Measurements from ENCODE around the gene ATRIP.

Gene ATRIP

DNA sequence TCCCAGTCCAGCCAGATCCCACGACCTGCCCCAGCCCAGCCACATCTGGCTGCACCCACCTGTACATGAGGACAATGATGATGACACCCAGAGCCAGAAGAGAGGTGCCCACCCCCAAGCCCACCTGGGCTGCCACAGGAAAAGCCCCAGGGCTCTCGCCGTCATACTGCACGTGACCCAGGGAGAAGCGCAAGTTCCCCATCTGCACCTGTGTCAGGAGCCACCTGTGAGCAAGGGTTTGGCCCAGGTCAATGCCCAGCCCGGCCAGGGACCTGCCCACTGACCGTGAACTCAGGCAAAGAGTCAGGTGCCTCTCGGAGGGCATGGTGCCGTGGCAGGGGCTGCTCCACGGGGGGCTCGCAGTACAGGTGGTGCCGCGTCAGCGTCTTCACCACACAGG is 32.9 kb upstream of the ATRIP start:
- in situ Hi-C loops (cut with HindIII; ENCODE audit: low pct_ligation_motif_present, low sequenced_read_pairs): no loop called here
- Histone ChIP-seq H3K27me3 (replicated peaks) (no peaks in the 10 kb centered on the region), H3K27ac (no peak overlapping the region), H3K36me3 (replicated peaks) (no peaks in the 10 kb centered on the region), H3K4me3 (ENCODE audit: low read depth, low read length) (no peak overlapping the region)
- no peak for DNase-seq
- TF ChIP-seq, protein P1, sequence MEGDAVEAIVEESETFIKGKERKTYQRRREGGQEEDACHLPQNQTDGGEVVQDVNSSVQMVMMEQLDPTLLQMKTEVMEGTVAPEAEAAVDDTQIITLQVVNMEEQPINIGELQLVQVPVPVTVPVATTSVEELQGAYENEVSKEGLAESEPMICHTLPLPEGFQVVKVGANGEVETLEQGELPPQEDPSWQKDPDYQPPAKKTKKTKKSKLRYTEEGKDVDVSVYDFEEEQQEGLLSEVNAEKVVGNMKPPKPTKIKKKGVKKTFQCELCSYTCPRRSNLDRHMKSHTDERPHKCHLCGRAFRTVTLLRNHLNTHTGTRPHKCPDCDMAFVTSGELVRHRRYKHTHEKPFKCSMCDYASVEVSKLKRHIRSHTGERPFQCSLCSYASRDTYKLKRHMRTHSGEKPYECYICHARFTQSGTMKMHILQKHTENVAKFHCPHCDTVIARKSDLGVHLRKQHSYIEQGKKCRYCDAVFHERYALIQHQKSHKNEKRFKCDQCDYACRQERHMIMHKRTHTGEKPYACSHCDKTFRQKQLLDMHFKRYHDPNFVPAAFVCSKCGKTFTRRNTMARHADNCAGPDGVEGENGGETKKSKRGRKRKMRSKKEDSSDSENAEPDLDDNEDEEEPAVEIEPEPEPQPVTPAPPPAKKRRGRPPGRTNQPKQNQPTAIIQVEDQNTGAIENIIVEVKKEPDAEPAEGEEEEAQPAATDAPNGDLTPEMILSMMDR (IDR thresholded peaks at IDR 0.05; ENCODE audit: low read depth, low read length, missing control alignments): no peak

DNA sequence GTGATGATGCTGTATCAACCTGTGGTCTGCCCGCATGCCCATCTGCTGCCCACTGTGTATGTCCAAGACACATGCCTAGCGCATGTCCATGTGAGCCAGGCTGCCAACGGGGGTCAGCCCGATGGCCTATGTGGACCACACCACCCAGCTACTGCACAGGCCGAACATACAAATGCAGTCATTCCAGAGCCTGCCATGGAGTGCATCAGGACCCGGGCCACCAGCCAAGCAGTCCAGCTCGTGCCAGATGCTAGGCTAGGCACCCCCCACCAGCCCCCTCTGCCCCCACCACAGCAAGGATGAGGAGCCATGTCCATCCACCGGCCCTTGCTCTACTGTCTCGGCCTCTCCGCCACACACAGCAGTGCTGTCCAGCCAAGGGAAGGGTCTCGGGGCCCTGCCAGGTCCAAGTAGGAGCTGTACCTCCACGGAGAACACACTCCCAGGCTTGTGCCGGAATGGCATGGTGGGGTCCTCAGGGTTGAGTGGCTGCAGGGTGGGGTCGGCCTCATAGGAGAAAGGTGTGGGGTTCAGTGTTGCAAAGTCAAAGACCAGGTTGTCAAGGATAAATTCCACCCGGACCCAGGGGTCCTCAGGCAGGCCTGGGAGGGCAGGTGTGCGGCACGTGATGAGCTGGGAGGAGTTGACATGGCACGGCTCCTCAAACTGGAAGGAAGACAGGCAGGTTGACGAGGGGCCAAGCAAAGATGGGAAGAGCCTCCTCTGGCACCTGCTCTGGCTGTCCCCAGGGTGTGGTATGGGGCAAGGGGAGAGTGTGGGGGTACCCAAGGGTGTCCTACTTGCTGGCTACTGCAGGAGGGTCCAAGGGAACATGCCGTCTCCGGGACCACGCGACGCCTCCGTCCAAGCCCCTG is 31.9 kb upstream of the ATRIP start:
- Histone ChIP-seq H3K27me3 (replicated peaks) (no peaks in the 10 kb centered on the region), H3K27ac (no peak overlapping the region), H3K36me3 (replicated peaks) (no peaks in the 10 kb centered on the region), H3K4me3 (ENCODE audit: low read depth, low read length) (no peak overlapping the region)
- TF ChIP-seq, protein P1 (IDR thresholded peaks at IDR 0.05; ENCODE audit: low read depth, low read length, missing control alignments): no peak
- DNase-seq: no peak
- in situ Hi-C loops (cut with HindIII; ENCODE audit: low pct_ligation_motif_present, low sequenced_read_pairs): no loop called here

DNA sequence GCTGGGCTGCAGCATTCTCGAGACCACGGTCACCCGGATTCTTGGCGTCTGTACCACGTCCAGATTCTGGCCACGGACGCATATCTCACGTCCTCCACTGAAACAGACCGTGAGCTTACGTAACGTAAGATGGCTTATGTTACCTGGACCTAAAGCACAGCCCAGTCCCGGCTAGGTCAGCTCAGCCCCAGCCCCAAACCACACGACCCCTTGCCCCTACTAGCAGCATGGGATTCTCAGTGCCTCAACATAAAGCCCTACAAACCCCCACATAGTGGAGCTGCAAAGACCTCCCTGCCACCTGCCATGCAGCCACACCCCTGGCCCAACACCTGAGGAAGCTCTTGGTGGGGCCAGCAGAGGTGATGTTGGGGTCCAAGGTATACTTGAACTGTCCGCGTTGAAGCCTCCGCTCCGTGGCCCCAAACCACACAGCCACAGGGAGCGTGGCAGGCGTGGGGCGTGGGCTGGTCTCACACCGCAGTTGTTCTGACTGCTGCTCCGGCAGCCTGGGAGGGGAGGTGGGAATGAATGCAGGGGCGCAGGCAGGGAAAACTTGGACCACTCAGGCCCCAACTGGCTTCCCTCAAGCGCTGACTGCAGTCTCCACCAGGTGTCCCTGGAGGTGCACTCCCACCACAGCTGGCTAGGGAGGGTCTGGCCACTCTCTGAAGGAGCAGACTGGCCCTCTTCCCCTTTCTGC is 31.1 kb upstream of the ATRIP start:
- Histone ChIP-seq H3K27me3 (replicated peaks) (no peaks in the 10 kb centered on the region), H3K4me3 (ENCODE audit: low read depth, low read length) (no peak overlapping the region), H3K27ac (no peak overlapping the region), H3K36me3 (replicated peaks) (no peaks in the 10 kb centered on the region)
- no peak for DNase-seq
- in situ Hi-C loops (cut with HindIII; ENCODE audit: low pct_ligation_motif_present, low sequenced_read_pairs): no loop called here
- TF ChIP-seq, protein P1 (IDR thresholded peaks at IDR 0.05; ENCODE audit: low read depth, low read length, missing control alignments): peak; percentile 17

DNA sequence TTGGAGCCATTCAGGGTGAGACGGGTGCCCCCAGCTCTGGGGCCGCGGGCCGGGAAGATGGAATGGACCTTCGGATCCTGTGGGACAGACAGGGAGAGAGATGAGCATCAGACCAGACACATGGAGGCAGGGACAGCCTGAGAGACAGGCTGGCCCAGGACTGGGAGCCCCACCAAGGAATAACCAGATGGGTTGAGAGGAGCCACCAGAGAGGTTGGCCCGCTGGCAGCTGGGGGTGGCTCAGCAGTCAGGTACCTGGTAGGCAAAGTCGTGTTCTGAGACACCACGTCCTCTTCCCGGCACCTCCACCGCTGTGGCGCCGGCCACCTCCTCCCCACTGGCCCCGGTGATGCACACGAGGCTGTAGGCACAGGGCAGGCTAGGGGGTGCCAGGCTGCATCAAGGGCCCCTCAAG is 30.4 kb upstream of the ATRIP start:
- no peaks in the 10 kb centered on the region for H3K36me3 ChIP-seq (replicated peaks)
- in situ Hi-C loops (cut with HindIII; ENCODE audit: low pct_ligation_motif_present, low sequenced_read_pairs): no loop called here
- no peak overlapping the region for H3K27ac ChIP-seq
- H3K27me3 ChIP-seq (replicated peaks): no peaks in the 10 kb centered on the region
- DNase-seq: no peak
- TF ChIP-seq, protein P1 (IDR thresholded peaks at IDR 0.05; ENCODE audit: low read depth, low read length, missing control alignments): no peak
- H3K4me3 ChIP-seq (ENCODE audit: low read depth, low read length): no peak overlapping the region

DNA sequence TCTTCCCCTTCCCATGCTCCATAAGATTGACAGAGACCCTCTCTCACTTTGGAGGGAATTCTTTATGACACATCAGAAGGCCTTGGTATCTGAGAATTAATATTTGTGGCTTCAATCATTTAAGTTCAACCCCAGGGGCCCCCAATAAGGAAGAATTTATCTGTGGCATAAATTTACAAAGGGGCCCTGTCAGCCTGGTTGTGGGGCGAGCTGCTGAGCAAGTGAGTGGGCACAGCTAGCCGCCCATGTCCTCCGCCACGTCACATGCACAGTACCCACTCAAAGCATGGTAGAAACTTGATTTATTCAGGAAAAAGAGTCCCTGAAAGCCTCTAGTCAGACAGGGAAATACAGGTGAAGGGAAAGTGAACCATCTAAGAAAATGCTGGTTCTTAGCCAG is 30.0 kb upstream of the ATRIP start:
- Histone ChIP-seq H3K4me3 (ENCODE audit: low read depth, low read length) (no peak overlapping the region), H3K36me3 (replicated peaks) (no peaks in the 10 kb centered on the region), H3K27ac (no peak overlapping the region), H3K27me3 (replicated peaks) (no peaks in the 10 kb centered on the region)
- no peak for DNase-seq
- in situ Hi-C loops (cut with HindIII; ENCODE audit: low pct_ligation_motif_present, low sequenced_read_pairs): no loop called here
- TF ChIP-seq, protein P1 (IDR thresholded peaks at IDR 0.05; ENCODE audit: low read depth, low read length, missing control alignments): no peak
